HG03280 (cell line): ENCODE data around the gene PRAC2.

Experiments
- ATAC-seq: cut with Tn5 transposase; IDR thresholded peaks from one replicate; pipeline ENCODE4 v1.9.1; 2021; ENCODE audit warnings: mild to moderate bottlenecking, moderate library complexity; ENCODE audit not compliant: unreplicated experiment

PRAC2 gene

GRCh38 chr17:48719642-48720265 is 3.2 kb upstream of the PRAC2 start:
- no peak for ATAC-seq

GRCh38 chr17:48720266-48721008 is 2.5 kb upstream of the PRAC2 start:
- ATAC-seq: no peak

GRCh38 chr17:48721009-48721402 is 2.0 kb upstream of the PRAC2 start:
- no peak for ATAC-seq

GRCh38 chr17:48722201-48722907 is 631 bp upstream of the PRAC2 start, which contains the start of gene PRAC1:
TSS of gene PRAC1 (minus strand) at chr17:48722518. CDS start at chr17:48722392, 126 bp downstream.
- no peak for ATAC-seq

GRCh38 chr17:48723423-48724250 is 652 bp downstream of the PRAC2 start:
- no peak for ATAC-seq

GRCh38 chr17:48724251-48725003 is 1.4 kb downstream of the PRAC2 start:
- no peak for ATAC-seq

GRCh38 chr17:48725004-48725287 is 2.0 kb downstream of the PRAC2 start:
- no peak for ATAC-seq

- ATAC-seq: no peak
Observed at GRCh38 chr17:48725288-48726064, 2.5 kb downstream of the PRAC2 start.

- no peak for ATAC-seq
Observed at GRCh38 chr17:48726114-48726915, 3.3 kb downstream of the PRAC2 start.

- ATAC-seq: no peak
Observed at GRCh38 chr17:48726916-48727286, 3.9 kb downstream of the PRAC2 start.

GRCh38 chr17:48727415-48728175 is 4.6 kb downstream of the PRAC2 start:
- no peak for ATAC-seq

GRCh38 chr17:48728232-48729231 is 5.5 kb downstream of the PRAC2 start, which contains the start of gene HOXB13:
TSS of gene HOXB13 (minus strand) at chr17:48728750. CDS start at chr17:48728593, 157 bp downstream.
- ATAC-seq: no peak

- ATAC-seq: no peak
Observed at GRCh38 chr17:48729335-48730239, 6.6 kb downstream of the PRAC2 start.

GRCh38 chr17:48730240-48730550 is 7.2 kb downstream of the PRAC2 start:
- ATAC-seq: no peak

GRCh38 chr17:48731355-48731754 is 8.4 kb downstream of the PRAC2 start:
- no peak for ATAC-seq
